ENCODE data around the gene SAMD4B.

SAMD4B gene

DNA sequence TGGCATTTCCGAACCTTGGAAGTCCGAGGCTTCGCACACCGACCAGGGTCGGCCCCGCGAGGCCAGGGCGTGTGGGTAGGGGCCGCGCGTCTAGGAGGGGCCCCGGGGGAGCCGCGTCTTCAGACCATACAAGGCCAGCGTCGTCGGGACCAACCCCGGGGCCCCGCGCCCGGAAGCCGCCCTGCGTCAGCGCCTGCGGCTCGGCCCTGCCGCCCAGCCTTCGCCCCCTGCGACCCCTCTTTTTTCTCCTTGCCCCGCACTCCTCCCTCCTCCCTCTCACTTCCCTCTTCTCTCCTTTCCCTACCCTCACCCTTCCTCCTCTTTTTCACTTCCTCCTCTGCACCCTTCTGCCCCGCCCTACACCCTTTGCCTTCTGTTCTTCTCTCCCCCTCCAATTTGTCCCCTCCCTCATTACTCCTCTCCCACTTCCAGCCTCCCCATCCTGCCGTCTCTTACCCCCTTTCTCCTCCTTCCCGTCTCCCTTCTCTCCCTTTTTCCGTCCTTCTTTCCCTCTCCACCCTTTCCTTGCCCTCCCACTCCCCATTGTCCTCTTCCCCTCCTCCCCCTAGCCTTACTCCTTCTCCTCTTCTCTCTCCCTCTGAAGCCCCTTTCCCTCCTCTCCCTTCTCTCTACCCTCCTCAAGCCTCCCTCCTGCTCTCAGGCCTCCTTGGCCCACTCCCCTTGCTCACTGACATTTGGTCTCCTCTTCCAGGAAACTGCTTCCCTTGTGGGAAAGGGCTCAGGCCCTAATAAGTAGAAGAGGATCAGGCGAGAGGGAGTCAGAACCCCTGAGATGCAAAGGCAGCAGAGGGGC, 68.0 kb downstream of the SAMD4B start:
- DNase-seq (ENCODE audit: insufficient read length) (no peak), FAIRE-seq (peak; percentile 93)
- TF ChIP-seq POLR2A (IDR thresholded peaks at IDR 0.05; ENCODE audit: low read depth, low read length) = peak; percentile 70; the same call in 1 of the 2 replicates
- no peak for TF ChIP-seq TAF1 (IDR thresholded peaks at IDR 0.05; ENCODE audit: borderline replicate concordance, low read depth, low read length)
- TF ChIP-seq POLR2AphosphoS5 (IDR thresholded peaks at IDR 0.05; ENCODE audit: low read depth, low read length) = peak; percentile 95

DNA sequence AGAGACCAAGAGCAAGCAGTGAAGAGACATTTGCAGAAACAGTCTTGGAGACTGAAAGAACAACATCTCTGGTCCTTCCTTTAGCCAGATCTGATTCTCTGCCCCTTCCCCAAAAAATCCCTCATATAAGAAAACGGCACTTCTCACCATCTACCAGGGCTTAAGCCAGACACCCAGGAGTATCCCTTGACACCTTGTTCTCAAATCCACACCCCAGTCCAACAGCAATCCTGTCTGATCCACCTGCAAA, 68.5 kb downstream of the SAMD4B start:
- FAIRE-seq (no peak), DNase-seq (ENCODE audit: insufficient read length) (no peak)
- TF ChIP-seq TAF1 (IDR thresholded peaks at IDR 0.05; ENCODE audit: borderline replicate concordance, low read depth, low read length) (no peak), POLR2A (IDR thresholded peaks at IDR 0.05; ENCODE audit: low read depth, low read length) (no peak), POLR2AphosphoS5 (IDR thresholded peaks at IDR 0.05; ENCODE audit: low read depth, low read length) (no peak)

DNA sequence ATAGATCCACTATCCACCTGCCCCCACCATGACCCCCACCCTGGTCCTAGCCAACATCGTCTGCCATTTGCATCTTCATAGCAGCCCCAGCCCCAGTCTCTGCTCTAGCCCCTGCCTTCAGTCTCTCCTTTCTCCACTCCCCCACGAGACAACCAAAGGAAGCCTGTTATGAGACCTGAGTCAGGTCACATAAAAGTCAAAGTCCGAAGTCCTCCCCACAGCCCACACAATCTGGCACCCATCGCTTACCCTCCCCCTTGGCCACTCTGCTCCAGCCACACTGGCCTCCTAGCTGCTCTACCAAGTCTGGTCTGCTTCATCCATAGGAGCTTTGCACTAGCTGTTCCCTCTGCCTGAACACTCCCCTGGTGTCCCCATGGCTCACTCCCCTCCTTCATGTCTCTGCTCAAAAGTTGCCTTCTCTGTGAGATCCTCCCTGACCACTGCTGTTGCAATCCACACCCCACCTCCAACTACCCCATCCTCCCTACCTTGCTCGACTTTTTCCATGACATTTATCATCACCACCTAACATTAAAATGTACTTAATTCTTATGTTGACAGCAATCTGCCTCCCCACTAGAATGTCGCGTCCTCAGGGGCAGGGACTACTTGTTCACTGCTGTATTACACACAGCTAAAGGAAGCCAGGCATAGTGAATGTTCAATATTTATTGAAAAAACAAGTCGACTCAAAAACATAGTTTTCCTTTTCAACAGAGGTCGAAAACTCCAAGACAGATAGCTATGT, 69.0 kb downstream of the SAMD4B start:
- TF ChIP-seq POLR2A (IDR thresholded peaks at IDR 0.05; ENCODE audit: low read depth, low read length) = peak; percentile 73; the same call in 1 of the 2 replicates
- TF ChIP-seq POLR2AphosphoS5 (IDR thresholded peaks at IDR 0.05; ENCODE audit: low read depth, low read length) = no peak
- TF ChIP-seq TAF1 (IDR thresholded peaks at IDR 0.05; ENCODE audit: borderline replicate concordance, low read depth, low read length) = no peak
- no peak for DNase-seq (ENCODE audit: insufficient read length)
- FAIRE-seq = peak; percentile 85

GRCh38 chr19:39411832-39412099, 69.5 kb downstream of the SAMD4B start:
- no peak for TF ChIP-seq TAF1 (IDR thresholded peaks at IDR 0.05; ENCODE audit: borderline replicate concordance, low read depth, low read length)
- no peak for TF ChIP-seq POLR2AphosphoS5 (IDR thresholded peaks at IDR 0.05; ENCODE audit: low read depth, low read length)
- no peak for TF ChIP-seq POLR2A (IDR thresholded peaks at IDR 0.05; ENCODE audit: low read depth, low read length)
- FAIRE-seq = peak; percentile 91
- no peak for DNase-seq (ENCODE audit: insufficient read length)

- DNase-seq (ENCODE audit: insufficient read length) (peak; percentile 95), FAIRE-seq (peak; percentile 53)
- TF ChIP-seq POLR2AphosphoS5 (IDR thresholded peaks at IDR 0.05; ENCODE audit: low read depth, low read length) (peak; percentile 80), TAF1 (IDR thresholded peaks at IDR 0.05; ENCODE audit: borderline replicate concordance, low read depth, low read length) (no peak), POLR2A (IDR thresholded peaks at IDR 0.05; ENCODE audit: low read depth, low read length) (peak; percentile 85)
Observed at GRCh38 chr19:39412100-39412866, 70.1 kb downstream of the SAMD4B start, which contains the start of gene PLEKHG2. Gene PLEKHG2 (plus strand): TSS chr19:39412669. CDS start chr19:39414087, 1,418 bp downstream.

- no peak for FAIRE-seq
- no peak for TF ChIP-seq POLR2AphosphoS5 (IDR thresholded peaks at IDR 0.05; ENCODE audit: low read depth, low read length)
- TF ChIP-seq TAF1 (IDR thresholded peaks at IDR 0.05; ENCODE audit: borderline replicate concordance, low read depth, low read length) = no peak
- TF ChIP-seq POLR2A (IDR thresholded peaks at IDR 0.05; ENCODE audit: low read depth, low read length) = no peak
- DNase-seq (ENCODE audit: insufficient read length) = no peak
Observed at GRCh38 chr19:39412867-39413271, 70.6 kb downstream of the SAMD4B start.

DNA sequence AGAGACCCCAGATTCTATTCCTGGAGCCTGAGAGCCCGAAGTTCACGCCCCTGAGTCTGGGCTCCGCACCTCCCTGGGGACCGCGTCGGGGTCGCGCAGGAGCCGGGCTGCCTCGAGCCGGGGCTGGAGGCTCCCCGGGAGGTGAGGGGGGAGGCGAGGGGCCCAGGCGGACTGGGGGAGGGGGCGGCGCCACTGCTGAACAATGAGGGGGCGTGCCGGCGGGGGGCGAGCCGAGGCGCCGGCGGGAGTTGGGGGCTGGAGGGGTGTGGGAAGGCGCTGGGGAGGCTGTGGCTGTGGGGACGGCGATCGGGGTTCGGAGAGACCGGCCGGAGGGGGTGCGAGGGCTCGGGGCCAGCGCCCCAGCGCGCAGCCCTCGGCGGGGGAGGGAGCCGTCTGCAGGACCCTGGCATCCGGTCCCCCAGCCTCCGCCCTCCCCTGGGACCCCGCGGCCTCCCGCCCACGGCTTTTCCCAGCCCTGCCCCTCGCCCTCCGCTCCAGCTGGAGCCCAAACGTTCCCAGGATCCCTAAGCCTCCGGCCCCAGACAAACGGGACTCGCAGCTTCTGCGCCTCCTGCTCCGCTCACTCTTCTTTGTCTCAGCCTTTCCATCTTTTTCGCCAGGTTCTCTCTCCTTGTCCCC, 71.2 kb downstream of the SAMD4B start:
- TF ChIP-seq TAF1 (IDR thresholded peaks at IDR 0.05; ENCODE audit: borderline replicate concordance, low read depth, low read length) (no peak), POLR2A (IDR thresholded peaks at IDR 0.05; ENCODE audit: low read depth, low read length) (peak; percentile 38; the same call in 1 of the 2 replicates)
- FAIRE-seq (peak; percentile 65), DNase-seq (ENCODE audit: insufficient read length) (no peak)

GRCh38 chr19:39413911-39414608, 71.8 kb downstream of the SAMD4B start:
- TF ChIP-seq TAF1 (IDR thresholded peaks at IDR 0.05; ENCODE audit: borderline replicate concordance, low read depth, low read length) (no peak), POLR2AphosphoS5 (IDR thresholded peaks at IDR 0.05; ENCODE audit: low read depth, low read length) (no peak), POLR2A (IDR thresholded peaks at IDR 0.05; ENCODE audit: low read depth, low read length) (no peak)
- DNase-seq (ENCODE audit: insufficient read length) = no peak
- no peak for FAIRE-seq

DNA sequence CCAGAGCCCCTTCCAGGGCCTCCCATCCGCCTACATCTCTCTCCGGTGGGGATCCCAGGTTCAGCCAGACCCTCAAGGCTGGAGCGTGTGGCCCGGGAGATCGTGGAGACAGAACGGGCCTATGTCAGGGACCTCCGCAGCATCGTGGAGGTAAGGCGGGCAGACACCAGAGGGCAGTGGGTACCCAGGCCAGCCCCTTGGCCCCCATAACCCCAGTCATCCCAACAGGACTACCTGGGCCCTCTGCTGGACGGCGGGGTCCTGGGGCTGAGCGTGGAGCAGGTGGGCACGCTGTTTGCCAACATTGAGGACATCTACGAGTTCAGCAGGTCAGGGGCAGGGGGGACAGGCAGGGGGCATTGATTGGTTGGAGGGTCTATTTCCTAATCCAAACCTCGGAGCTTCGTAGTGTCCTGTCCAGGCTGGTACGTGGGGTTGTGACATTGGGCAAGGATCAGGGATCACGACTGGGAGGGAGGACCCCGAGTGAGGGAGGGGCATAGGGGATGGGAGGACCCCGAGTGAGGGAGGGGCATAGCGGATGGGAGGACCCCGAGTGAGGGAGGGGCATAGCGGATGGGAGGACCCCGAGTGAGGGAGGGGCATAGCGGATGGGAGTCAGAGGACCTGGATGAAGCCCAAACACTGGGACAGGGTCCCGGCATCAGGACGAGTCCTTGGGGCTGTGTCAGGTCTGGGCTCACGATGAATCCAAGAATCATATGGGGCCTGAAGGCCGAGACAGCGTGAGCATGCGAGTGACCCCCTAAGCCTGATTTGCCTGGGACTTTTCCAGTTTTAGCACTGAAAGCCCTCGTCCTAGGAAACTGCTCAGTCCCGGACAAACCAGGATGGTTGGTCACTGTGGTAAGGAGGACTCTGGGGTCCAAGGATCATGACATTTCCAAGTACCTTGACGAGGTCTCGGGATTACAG, 73.2 kb downstream of the SAMD4B start:
- TF ChIP-seq POLR2AphosphoS5 (IDR thresholded peaks at IDR 0.05; ENCODE audit: low read depth, low read length) (no peak), TAF1 (IDR thresholded peaks at IDR 0.05; ENCODE audit: borderline replicate concordance, low read depth, low read length) (no peak), POLR2A (IDR thresholded peaks at IDR 0.05; ENCODE audit: low read depth, low read length) (no peak; the same call in 1 of the 2 replicates)
- FAIRE-seq = no peak
- no peak for DNase-seq (ENCODE audit: insufficient read length)

Data from GM12892 (cell line).